ENCODE results near the gene CASP7.

The CASP7 gene

DNA sequence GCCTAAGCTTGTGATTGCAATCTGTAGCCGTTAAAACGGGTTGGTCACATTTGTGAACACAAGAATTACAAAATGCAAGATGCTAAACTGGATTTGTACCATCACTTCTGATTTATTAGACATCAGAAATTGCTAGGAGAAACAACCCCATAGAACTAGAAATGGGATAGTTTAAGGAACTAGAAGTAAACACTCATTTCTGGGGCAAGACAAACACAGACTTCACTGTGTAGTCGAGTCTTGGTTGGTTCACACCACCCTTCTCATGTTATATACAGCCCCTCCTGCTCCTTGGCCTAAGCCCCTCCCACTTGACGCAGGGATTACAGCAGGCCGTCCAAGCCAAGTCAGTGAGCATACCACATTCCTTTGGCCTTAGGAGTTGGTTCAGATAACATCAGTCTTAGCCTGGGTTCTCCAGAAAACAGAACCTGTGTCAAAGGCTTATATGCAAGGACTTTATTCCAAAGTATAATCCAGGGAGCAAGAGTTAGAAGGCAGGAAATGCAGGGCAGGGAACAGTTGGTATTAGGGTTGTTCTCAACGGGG lies 13.8 kb upstream of the CASP7 start:
- DNase-seq (ENCODE audit: low read depth, low spot score) = no peak

GRCh38 chr10:113666682-113667252 lies 12.9 kb upstream of the CASP7 start:
- no peak for DNase-seq (ENCODE audit: low read depth, low spot score)

DNA sequence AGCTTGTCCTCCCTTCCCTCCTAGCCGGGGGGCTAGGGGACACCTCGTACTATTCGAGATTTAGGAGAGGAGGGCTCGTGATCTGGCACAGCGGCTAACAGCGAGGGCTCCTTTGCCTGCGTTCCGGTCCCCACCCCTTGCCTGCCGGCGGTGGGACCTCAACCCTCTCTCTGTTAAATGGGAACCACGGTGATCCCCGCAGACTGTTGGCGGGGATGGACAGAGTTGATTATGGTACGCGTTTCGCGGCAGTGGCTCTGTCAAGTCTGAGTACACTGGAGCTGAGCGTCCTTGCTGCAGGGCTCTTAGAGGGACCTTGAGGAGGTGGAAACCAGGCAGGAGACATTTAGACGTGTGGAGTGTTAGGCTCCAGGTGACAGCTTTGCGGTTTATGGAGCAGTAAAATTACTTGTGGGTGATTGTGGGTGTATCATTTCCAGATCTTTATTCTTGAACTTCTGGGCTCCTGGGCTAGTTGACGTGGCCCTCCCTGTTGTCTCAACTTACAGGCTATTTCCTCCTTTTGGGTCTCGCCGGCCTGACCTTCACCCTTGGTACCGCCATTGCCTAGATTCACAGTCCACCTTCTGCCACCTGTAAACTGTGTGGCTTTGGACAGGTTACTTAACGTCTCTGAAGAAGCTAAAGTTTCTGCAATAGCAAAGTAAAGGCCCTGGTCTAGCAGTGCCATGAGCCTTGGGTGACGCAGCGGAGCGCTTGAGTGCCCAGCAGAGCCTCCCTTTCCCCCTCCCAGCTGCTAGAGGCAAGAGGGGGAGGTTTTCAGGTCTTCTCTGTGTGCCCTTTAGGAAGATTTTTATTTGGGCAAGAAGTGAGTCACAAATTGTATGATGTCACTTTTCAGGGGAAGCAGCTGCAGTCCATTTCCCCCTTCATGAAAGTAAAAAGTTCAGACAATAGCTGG lies 739 bp downstream of the CASP7 start:
- no peak for DNase-seq (ENCODE audit: low read depth, low spot score)

DNA sequence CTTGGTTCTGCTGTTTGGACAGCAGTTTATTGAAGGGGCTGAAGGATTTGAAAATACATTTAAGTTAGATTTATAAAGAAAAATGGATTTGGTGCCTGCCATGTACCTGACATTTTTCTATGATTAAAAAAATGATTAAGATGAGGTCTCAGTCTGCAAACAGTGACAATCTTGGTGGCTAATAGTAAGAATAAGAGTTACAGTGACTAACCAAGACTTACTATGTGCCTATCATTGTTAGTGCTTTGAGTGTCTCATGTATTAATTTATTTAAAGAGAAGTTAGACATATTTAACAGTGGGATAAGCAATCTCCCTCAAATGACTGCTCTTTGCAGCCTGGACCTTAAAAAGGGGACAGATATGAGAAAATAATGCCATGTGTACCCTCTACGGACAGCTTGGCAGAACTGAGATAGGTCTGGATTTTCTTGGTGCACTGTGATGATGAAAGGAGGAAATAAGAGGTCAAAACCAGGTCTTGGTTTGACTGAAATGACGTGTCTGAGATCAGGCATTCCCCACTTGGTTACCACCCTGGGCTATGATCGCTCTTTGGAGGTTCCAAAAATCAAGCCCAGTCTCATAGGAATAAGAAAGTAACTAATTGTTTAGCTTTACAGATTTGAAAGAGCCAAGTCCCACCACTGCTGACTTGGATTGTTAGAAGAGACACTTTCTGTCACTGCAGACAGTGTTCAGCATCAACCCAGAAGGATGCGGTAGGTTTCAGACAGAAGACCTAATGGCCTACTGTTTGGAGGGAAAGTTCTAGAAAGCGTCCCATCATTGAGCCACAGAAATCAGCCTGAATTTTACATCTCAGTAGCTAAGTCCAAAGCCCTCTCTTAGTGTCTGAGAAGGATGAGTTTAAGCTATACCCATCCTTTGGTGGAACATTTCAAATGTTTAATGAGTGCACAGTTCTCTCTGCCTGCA lies 2.1 kb downstream of the CASP7 start:
- DNase-seq (ENCODE audit: low read depth, low spot score) = no peak

DNA sequence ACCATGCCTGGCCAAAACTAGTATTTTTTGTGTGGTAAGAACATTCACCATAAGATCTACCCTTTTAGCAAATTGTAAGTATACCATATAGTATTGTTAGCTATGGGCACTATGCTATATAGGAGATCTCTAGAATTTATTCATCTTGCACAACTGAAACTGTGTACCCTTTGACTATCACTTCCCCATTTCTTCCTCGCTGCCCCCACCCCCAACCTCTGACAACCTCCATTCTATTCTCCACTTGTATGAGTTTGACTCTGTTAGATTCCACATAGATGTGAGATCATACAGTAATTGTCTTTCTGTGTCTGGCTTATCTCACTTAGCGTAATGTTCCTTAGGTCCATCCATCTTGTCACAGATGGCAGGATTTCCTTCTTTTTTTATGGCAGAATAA lies 3.6 kb downstream of the CASP7 start:
- DNase-seq (ENCODE audit: low read depth, low spot score) = no peak

GRCh38 chr10:113686028-113686427 lies 6.3 kb downstream of the CASP7 start:
- DNase-seq (ENCODE audit: low read depth, low spot score) = no peak

DNA sequence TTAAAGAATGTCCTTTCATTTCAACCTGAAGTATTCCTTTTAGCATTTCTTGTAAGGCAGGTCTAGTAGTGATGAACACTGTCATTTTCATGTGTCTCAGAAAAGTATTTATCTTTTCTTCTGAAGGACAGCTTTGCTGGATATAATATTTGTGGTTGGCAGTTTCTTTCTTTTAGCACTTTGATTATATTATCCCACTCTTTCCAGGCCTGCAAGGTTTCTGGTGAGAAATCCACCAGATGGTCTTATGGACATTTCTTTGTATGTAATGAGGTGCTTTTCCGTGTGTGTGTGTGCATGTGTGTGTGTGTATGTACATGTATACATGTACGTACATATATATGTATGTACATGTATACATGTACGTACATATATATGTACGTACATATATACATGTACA lies 7.3 kb downstream of the CASP7 start:
- no peak for DNase-seq (ENCODE audit: low read depth, low spot score)

DNA sequence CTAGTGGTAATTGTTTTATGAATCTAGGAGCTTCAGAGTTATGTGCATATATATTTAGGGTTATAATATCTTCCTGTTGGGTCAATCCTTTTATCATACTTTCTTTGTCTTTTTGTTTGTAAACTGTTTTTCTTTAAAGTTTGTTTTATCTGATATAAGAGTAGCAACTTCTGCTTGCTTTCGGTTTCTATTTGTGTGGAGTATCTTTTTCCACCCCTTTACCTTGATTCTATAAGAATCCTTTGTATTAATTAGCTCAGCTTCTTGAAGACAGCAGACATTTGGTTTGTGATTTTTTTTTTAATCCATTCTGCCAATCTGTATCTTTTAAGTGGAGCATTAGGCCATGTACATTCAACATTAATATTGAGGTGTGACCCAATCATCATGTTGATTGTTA lies 9.3 kb downstream of the CASP7 start:
- no peak for DNase-seq (ENCODE audit: low read depth, low spot score)

DNA sequence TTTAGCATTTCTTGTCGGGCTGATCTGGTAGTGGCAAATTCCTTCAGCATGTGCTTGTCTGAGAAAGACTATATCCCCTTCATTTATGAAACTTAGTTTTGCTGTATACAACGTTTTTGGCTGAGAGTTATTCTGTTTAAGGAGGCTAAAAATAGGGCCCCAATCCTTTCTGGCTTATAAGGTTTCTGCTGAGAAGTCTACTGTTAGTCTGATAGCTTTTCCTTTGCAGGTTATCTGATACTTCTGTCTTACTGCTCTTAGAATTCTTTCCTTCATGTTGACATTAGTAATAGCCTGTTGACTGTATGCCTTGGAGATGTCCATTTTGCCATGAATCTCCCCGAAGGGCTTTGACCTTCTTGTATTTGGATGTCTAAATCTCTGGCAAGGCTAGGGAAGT lies 9.9 kb downstream of the CASP7 start:
- no peak for DNase-seq (ENCODE audit: low read depth, low spot score)

- DNase-seq (ENCODE audit: low read depth, low spot score) = no peak
These were observed 11.0 kb downstream of the CASP7 start for GRCh38 chr10:113690749-113691148.

DNA sequence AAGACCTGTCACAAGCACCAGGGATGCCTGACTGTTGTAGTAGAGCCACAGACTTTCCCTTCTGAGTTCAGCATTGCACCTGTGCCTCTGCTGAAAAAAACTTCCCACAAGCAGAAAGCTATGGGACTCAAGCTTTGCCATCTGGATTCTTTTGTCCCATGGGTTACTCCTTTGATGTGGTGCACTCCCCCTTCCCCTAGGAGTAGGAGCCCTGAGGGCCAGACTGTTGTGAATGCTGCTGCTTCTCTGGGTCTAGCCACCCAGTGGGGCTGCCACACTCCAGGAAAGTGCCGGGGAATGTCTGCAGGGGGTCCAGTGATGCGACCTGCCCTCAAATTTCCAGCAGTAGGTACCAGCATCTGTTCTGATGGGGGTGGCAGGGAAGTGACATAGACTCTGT lies 11.7 kb downstream of the CASP7 start:
- DNase-seq (ENCODE audit: low read depth, low spot score) = no peak

- DNase-seq (ENCODE audit: low read depth, low spot score) = no peak
These were observed 12.6 kb downstream of the CASP7 start for GRCh38 chr10:113692271-113692670.

GRCh38 chr10:113693348-113693747 lies 13.6 kb downstream of the CASP7 start:
- DNase-seq (ENCODE audit: low read depth, low spot score) = no peak

GRCh38 chr10:113695691-113696090 lies 16.0 kb downstream of the CASP7 start:
- no peak for DNase-seq (ENCODE audit: low read depth, low spot score)

- no peak for DNase-seq (ENCODE audit: low read depth, low spot score)
These were observed 17.9 kb downstream of the CASP7 start for GRCh38 chr10:113697595-113697994.

DNA sequence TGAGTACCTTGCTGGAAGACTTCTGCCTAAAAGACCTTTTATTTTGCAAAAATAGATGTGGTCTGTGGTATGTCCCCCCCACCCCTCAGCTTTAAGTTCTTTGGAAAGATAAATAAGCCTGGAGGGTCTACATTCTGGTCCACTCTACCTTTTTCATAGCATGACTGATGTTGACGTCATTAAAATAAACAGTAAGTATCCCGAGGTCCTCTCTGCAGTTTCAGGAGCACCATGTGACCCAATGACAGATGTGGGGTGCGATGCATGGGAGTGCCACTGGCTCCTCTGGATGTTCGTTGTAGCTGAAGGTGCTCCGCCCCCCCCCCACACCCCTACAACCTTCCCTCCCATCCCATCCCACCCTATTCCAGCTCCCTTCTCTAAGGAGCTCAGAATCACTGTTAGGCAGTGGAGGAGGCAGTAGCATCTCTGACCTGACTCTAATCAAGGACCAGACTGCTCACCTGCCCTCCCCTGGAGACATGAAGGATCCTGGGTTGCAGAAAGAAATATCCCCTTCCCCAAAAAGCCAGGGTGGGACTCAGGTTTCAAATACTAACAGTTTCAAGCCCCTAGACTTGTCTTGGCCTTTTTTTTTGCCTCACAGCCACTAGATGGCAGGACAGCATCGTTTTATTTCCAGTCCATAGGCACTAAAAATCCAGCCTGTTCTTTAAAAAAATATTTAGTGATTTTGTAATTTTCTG lies 25.1 kb downstream of the CASP7 start:
- DNase-seq (ENCODE audit: low read depth, low spot score) = no peak

- no peak for DNase-seq (ENCODE audit: low read depth, low spot score)
These were observed 25.6 kb downstream of the CASP7 start for GRCh38 chr10:113705344-113705652.

DNA sequence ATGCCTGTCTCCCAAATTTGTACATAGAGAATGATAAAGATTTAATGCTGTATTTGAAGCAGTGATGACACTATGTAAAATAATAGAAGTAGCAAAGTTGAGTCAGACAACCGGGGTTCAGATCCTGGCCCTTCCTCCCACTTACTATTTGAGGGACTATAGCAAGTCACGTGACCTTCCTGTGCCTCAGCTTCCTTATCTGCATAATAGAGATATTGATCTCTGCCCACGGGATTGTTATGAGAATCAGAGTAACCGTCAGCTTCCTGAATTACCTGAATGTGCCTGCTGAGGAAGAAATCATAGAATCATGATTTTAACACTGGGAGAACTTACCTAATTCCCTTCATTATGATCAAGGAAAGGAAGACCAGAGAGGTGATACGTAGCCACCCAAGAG lies 26.9 kb downstream of the CASP7 start:
- DNase-seq (ENCODE audit: low read depth, low spot score) = no peak

- no peak for DNase-seq (ENCODE audit: low read depth, low spot score)
These were observed 28.9 kb downstream of the CASP7 start for GRCh38 chr10:113708640-113709039.

DNA sequence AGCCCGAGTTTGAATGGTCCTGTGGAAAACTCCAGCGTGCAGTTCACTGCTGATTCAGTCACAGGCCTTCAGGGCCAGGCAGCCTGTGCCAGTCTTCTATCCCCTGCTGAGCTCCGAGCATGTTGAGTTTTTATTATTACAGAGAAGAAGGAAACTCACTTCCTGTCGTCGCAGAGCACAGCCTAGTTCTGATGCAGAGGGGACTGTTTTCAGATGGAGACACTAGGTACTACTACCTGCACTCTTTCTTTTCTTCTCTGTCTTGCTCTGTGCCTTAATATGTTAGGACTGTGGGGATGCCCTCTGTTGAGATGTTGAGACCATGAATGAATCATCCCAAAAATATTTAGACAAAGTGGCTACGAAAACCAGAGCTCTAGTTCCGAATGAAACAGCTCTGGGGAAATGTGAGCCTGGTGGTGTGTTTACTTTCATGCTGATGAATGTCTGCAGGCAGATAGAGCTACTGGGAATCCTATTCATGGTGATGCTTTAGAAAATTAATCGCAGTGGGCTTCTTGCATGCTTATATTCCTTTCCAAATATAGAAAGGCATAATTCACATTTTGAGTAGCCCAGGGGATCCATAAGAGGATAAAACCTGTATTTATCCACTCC lies 29.6 kb downstream of the CASP7 start:
- no peak for DNase-seq (ENCODE audit: low read depth, low spot score)

GRCh38 chr10:113711142-113711541 lies 31.4 kb downstream of the CASP7 start:
- no peak for DNase-seq (ENCODE audit: low read depth, low spot score)

Measured in activated naive CD8-positive, alpha-beta T cell treated with anti-CD3 and anti-CD28 coated beads, Interleukin-2, amount 50 U/mL, for 16 hours (primary cell).